Activated CD4-positive, CD25-positive, alpha-beta regulatory T cell treated with anti-CD3 and anti-CD28 coated beads, Interleukin-2, amount 50 U/mL, for 16 hours (primary cell): Measurements from ENCODE around the gene PROCR.
A peak's percentile ranks its signal among the peaks of the same experiment; 100 is the strongest.
"Not testable (repeated sequence)": the region's sequence is repeated elsewhere in the genome, so short reads cannot be mapped to it uniquely, and the experiment has no call there.

ENCODE experiments used
- DNase-seq: peaks from one replicate; pipeline ENCODE4 v3.0.0-alpha.2; 2020; ENCODE audit warnings: low read depth, low spot score

Gene PROCR

DNA sequence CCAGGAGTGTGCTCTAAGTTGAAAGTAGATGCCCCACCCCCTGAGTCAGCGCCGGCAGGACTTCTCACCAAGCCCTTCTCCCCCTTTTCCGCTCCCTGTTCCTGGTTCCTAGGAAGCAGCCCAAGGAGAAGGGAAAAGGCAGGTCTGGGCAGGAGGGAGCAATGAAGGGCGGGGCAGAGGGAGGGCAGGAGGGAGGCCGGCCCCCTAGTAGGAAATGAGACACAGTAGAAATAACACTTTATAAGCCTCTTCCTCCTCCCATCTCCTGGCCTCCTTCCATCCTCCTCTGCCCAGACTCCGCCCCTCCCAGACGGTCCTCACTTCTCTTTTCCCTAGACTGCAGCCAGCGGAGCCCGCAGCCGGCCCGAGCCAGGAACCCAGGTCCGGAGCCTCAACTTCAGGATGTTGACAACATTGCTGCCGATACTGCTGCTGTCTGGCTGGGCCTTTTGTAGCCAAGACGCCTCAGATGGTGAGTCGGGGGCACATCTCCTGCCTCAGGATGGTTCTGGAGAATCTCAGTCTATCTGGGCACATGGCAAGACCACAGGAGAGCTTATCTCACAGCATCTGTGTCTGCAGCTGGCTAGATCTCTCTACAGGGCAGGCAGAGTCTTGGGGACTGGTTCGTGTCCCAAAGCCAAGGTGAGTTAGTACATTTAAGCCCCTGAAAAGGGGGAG, at the start of gene PROCR:
PROCR (plus strand) TSS at position 320 of the 681 bp plus-strand sequence; CDS start at position 403, 83 bp downstream.
- no peak for DNase-seq

DNA sequence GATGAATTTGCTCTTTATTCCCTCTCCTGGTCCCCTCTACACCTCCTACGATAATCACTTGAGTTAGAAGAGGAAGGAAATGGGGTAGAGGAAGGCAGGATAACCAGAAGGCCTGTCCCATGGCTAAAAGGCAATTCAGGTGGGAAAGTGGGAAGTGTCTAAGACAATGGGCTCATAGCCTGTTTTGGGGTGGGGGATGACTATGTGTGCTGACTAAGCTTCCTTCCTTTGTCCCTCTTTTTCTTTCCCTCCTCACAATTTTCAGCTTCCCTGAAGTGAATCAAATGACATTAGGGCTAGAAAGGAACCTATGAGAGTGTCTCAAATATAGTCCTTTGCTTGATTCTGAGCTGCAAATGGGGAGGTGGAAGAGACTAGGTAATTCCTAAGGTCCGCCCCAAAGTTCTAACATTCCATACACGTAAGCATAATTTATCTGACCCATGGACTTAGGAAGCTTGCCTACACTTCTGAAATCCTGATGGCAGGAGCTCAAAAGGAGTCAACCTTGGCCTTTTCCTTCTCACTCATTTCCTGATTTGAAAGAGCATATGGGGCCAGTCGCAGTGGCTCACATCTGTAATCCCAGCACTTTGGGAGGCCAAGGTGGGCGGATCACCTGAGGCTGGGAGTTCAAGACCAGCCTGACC, 49.0 kb upstream of the PROCR start:
- no peak for DNase-seq

DNA sequence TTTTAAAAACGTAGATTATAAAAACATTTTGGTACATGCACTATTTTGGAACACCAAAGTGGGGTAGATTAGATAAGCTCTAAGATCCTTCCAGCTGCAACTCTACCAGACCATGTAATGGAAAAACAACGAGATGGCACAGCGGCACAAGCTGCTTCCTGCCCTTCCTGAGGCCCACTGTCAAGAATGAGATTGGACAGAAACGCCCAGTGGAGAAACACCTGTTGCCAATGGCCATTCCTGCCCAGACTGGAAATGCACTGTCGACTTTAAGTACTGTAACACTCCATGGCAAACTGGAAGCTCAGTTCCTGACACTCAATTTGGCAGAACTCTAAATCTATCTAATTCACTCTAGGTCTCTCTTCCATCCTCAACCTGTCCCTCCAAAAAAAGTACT, 46.1 kb upstream of the PROCR start:
- no peak for DNase-seq

DNA sequence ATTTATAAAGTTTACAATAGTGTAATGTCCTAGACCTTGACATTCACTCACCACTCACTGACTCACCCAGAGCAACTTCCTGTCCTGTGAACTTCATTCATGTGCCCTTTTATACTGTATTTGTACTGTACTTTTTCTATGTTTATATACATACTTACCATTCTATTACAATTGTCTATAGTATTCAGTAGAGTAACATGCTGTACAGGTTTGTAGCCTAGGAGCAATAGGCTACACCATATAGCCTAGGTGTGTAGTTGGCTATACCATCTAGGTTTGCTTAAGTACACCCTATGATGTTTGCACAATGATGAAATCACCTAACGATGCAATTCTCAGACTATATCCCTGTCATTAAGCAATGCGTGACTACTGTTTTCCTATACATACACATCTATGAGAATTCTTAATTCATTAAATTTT, 42.2 kb upstream of the PROCR start:
- no peak for DNase-seq

DNA sequence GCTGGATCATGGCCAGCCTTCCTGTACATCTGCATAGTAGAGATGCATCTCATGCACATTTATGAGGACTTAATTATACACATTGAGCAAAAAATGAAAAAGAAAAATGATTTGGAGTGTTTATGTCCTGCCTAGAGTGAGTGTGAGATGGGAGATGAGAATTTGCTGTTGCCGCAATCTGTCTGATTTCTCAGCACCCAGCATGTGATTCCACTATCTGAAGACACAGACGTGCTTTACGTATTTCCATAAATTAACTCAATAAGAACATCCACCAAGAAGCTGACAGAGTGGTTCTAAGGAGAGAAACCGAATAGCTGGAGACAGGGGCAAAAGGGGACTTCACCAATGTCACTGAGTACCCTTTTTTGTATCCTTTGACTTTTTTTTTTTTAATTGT, 39.9 kb upstream of the PROCR start:
- DNase-seq = no peak

DNA sequence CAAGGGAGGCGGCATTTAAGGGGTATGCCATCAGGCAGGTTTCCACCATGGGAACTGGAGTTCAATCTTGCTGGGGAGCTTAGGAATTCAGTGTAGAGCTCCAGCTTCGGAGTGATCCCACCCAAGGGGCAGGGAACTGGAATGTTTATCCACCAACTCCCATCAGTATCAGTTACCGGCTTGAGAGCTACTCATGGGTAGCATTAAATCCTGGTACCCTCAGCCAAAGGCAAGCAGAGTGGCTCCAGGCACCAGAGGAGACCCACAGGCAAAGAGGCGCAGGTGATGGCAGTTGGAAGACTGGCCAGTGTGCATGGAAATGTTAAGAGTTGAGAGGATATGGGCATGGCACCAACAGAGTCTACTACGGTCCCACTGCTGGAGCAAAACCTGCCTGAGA, 38.8 kb upstream of the PROCR start:
- no peak for DNase-seq

DNA sequence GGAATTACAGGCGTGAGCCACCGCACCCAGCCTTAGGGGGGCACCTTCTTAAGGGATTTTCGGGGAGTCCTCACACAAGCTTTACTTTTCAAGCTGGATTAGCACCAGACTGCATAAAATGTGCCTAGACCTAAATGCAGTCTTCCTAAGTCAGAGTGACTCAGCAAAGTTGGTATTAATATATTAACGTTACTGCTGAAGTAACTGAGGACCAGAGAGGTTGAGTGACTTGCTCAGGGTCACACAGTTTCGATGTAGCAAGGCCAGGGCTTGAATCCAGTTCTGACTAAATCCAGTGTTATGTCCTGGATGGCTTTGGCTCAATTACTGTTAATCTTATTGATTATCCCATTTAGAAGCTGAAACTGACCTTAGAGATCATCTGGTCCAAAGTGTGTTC, 38.1 kb upstream of the PROCR start:
- no peak for DNase-seq

DNA sequence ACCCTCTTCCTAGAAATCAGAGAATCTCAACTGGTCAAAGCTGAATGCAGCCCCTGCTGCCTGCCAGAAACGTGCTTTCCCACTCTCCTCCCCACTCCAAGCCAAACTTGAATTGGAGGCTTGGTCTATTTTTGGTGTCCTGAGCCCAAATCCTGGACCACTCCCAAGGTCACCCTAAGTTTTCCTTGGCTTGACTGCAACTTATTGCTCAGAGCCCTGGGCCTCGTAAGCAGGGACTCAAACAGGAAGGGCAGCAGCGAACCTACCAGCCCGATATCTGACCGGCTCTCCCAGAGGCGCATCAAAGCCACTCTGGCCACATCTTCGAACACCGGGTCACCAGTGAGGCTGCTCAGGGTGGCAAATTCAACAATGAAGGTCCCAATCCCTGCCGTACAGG, 37.4 kb upstream of the PROCR start:
- no peak for DNase-seq

DNA sequence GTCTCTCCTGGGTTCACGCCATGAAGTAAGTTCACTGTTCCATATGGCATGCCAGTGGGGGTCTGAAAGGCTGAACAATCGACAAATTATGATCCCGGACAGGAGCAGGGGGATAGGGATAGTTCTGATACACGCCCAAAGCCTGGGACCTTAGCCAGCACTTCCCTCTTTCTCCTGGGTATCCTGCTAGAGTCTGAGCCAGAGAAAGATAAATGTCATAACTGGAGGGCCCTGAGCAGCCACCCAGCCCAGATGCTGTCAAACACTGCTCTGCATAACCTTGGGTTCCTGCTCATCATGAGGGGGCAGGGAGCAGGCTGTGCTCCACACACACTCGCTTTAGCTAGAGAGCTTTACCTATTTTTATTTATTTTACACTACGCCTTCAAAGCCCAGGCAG, 37.0 kb upstream of the PROCR start:
- DNase-seq = no peak

DNA sequence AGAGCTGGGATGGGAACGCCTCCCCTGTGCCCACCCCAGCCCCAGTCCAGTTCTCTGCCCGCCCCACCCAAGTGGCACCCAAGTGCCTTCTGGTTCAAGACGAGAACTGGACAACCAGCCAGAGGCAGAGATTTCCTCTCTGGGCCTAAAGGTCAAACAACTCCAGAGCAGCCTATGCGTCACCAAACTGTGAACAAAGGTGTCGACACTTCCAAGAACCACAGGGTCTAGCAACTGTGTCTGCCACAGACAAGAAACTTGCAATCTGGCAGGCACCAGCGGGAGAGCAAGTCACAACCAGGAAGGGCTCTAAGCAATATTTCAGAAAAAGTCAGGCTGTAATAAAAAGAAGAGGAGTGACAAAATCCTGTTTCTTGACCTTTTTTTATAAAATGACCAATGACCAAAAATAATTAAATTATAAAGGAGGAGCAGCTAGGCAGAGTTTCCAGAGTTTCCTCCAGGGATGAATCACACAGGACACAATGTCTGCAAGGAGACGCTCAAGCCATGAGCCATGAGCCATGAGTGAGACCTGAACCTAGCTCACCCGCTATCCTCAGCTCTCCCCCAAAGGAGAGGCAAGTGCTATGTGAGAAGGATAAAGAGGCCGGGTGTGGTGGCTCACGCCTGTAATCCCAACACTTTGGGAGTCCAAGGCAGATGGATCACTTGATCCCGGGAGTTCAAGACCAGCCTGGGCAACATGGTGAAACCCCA, 35.8 kb upstream of the PROCR start:
- no peak for DNase-seq

DNA sequence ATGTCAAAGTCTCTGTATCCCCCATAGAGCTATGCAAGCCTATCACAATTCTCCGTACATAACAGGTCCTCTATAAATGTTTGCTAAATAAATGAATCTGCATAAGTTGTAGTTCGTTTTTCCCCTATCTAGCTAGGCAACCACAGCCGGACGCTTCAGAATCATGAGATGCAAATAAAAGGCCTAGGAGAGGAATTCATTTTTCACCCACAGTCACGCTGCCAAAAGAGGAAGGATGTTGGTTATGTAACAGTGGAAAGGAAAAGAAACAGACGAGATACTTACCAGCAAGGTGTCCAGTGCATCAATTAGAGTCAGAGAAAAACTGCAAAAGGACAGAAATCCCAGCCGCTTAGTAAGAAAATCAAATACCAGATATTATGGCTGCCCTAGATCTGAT, 27.2 kb upstream of the PROCR start:
- no peak for DNase-seq

DNA sequence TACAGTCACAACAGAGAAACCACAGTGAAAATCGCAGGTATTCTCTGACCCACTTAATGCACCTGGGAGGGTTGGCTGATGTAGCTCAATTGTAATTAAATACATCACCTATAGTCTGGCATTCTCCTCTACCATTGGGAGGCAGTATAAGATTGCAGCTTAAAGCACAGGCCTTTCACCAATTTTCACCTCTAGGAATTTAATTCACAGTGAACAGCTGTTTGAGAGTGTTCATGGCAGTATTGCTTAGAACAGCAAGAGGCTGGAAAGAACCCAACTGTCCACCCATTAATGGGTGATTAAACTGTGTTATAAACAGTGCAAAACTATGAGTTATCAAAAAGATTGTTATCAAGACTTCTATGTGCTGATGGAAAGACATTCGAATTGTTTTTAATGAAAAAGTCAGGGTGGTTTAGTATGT, 26.7 kb upstream of the PROCR start:
- DNase-seq = no peak

DNA sequence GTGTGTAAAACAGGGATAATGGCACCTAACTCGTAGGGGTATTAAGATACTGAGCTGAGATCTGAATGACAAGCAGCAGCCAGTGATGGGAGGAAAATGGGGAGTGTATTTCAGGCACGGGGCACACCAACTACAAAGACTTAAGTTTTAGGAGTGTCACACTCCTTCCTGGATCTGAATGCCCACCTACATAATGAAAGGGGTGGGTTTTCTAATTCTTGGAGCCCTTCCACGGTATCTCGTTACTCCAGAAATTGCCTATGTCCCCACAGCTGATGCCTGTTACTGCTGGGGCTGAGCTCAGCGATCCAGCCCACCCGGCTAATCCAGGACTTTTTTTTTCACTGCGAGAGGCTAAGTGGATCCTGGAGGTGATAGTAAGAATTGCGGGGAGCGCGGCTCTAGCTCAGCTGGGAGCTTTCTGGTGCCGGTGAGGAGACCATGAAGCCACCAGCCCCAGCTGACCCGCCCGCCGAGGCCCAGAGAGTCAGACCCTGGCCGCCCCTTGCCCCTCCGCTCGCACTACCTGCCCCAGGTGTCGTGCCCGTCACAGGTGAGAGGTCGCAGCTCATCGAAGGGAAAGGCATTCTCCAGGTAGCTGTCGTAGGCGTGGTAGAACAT, 25.5 kb upstream of the PROCR start:
- no peak for DNase-seq

DNA sequence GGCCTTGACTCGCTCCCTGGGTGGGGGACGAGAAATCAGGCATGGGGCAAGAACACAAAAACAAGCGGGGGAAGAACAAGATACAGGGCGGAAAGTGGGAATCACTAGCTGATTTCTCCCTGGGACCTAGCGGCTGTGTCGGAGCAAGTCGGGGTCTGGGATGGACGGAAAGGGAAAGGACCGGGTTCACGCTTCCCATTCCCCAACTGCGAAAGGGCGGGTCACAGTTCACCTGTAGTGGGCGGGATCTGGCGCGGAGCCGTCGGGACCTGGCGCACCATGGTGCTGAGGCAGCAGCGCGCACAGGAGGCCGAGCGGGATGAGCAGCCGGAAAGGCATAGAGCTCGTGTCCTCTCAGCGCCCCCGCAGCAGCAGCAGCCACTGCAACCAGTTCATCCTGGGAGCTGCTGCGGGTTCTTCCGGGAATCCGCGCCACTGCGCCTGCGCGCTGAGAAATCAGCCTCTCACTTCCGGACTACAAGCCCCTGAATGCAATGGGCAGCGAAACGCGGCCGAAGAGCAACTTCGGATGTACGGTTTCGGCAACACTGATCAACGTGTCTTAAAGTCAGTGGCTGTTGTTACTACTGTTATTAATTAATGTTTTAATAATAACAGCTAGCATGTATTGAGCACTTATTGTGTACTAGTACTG, 24.8 kb upstream of the PROCR start, which contains the start of gene EDEM2:
EDEM2 (minus strand) TSS at position 417 of the 655 bp plus-strand sequence; CDS start at position 339, 78 bp downstream.
- DNase-seq = peak; percentile 87

DNA sequence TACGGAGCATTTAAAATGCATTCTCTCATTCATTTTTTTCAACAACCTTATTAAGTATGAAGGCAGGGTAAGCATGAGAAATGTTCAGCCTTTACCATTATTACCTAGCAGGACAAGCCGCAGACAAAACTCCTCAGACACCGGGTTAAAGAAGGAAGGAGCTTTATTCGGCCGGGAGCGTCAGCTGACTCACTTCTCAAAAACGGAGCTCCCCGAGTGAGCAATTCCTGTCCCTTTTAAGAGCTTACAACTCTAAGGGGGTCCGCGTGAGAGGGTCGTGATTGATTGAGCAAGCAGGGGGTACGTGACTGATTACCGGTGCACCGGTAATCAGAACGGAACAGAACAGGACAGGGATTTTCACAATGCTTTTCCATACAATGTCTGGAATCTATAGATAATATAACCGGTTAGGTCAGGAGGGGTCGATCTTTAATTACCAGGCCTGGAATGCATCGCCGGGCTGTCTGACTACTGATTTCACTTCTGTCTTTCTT, 24.2 kb upstream of the PROCR start:
- DNase-seq = not testable (repeated sequence)

DNA sequence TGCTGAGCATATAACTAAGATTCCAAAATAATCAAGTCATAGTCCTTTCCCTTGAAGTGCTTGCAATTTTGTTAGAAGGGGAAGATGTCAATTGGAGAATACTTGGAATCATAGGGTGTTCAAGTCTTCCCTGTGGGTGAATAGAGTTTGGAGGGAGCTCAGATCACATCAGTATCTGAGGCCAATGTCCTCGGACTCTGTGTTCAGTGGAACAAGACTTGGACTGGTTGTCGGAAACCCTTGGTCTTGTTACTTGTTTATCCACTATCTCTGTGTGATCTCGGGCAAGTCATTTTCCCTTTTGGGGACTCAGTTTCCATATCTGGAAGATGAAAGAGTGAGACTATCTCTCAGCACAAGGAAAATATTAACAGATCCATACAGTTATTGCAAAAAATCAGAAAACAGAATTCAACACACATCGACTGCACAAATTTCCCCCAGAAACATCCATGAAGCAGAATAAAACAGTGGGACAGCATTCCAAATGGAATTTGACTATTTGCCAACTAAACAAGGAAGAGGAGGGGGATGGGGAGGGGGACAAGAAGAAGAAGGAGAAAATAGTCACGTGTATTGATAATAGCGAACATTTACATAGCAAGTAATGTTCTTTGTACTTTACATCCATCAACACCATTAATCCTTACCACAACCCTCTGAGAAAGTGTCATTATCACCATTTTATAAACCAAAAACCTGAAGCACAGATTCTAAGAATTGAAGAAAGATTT, 20.9 kb upstream of the PROCR start:
- DNase-seq = no peak

DNA sequence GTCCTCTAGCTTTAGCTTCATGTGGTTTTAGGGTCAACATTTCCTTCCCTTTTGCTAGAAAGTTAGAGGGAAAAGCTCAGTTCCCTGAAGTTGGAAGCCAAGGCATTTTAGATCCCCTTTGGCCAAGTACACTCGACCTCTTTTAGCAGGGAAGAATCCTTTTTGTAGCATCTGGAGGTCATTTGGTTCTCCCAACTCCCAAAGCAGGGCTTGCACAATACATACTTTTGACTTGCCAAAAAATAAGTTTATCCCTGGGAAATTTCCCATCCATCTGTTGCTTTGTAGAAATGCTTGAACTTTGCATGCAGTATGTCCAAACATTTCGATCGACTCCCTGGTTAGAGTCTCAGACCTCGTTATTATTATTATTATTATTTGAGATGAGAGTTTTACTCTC, 20.1 kb upstream of the PROCR start:
- no peak for DNase-seq

DNA sequence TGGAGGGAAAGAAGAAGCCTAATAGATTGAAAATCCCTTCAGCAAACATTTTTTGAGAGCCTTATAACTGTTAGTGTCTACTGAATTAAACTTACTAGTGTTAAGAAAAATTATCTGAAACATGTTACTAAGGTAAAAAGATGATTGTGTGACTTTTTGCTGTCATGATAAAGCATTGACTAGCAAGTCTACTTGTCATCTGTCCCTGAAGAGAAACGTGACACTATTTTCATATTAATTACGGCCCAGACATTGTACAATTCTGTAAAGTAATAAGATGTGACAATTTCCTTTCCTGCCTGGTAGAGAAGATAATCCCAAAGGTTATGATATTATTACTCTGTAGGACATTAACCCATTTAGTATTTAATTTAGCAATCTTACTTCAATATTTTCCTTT, 15.9 kb upstream of the PROCR start:
- no peak for DNase-seq

DNA sequence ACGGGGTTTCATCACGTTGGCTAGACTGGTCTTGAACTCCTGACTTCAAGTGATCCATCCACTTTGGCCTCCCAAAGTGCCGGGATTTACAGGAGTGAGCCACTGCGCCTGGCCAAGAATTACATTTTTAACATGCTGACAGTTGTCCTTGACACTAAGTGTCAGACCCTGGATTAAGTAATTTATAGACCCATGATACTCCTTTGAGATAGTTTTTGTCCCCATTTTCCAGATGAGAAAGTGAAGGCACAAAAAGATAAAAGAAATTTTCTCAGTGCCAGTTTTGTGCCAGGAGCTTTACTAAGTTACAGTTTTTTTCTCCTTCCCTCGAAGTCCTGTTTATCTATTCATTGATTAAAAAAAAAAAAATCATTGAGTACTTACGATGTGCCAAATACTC, 14.9 kb upstream of the PROCR start:
- DNase-seq = no peak

DNA sequence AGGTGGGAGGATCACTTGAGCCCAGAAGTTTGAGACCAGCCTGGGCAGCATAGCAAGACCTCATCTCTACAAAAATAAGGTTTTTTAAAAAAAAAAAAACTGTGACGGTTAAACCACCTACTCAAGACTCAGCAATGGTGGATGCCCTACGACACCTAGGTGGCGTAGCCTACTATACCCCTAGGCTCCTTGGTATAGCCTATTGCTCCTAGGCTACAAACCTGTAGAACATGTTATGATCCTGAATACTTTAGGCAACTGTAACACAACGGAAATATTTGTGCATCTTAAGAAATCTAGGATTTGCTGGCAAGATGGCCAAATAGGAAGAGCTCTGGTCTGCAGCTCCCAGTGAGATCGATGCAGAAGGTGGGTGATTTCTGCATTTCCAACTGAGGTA, 11.5 kb upstream of the PROCR start:
- not testable (repeated sequence) for DNase-seq

DNA sequence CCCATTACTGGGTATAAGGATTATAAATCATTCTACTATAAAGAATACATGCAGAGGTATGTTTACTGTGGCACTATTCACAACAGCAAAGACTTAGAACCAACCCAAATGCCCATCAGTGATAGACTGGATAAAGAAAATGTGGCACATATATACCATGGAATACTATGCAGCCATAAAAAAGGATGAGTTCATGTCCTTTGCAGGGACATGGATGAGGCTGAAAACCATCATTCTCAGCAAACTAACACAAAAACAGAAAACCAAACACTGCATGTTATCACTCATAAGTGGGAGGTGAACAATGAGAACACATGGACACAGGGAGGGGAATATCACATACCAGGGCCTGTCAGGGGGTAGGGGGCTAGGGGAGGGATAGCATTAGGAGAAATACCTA, 7.3 kb upstream of the PROCR start:
- DNase-seq = not testable (repeated sequence)
